Keratinocyte (primary cell): ENCODE measurements around the gene MCF2L2. TPM values are rescaled to one million over a fixed set of nuclear protein-coding genes. Genes with fewer than 3 reads are reported as not detected.

Experiments used
- DNase-seq: peaks from one replicate; pipeline ENCODE4 v3.0.0-alpha.2; 2011; ENCODE audit warnings: low read depth, missing footprints, low spot score
- FAIRE-seq: peaks from 2 replicates; lab custom pipeline; 2011; peaks lifted over from hg19 to GRCh38; lab: Jason Lieb, UNC
- H2AFZ ChIP-seq: 2 replicates; pipeline ENCODE4 v1.6.0; 2012; ENCODE audit warnings: low read length, control low read depth, inconsistent platforms; ENCODE audit not compliant: control insufficient read depth
- H3K27ac ChIP-seq: 2 replicates; pipeline ENCODE4 v1.5.1; 2011; ENCODE audit warnings: low read length; ENCODE audit not compliant: control insufficient read depth, insufficient read depth
- H3K27me3 ChIP-seq: 3 replicates; pipeline ENCODE4 v1.6.0; 2011; ENCODE audit warnings: low read length; ENCODE audit not compliant: control insufficient read depth, insufficient read depth; ENCODE audit errors: extremely low read depth
- H3K36me3 ChIP-seq, 2 experiments: 2 replicates in 1 of 2; 3 replicates in 1 of 2; pipeline ENCODE4 v1.5.1; 2011; ENCODE audit warnings: low read length in 2 of 2, mild to moderate bottlenecking in 1 of 2; ENCODE audit not compliant: control insufficient read depth in 2 of 2, insufficient read depth in 2 of 2; ENCODE audit errors: extremely low read depth in 1 of 2
- H3K4me1 ChIP-seq: 3 replicates; pipeline ENCODE4 v1.5.1; 2011; ENCODE audit warnings: low read length; ENCODE audit not compliant: control insufficient read depth, insufficient read depth; ENCODE audit errors: extremely low read depth
- H3K4me2 ChIP-seq: 3 replicates; pipeline ENCODE4 v1.6.0; 2011; ENCODE audit warnings: low read depth, low read length; ENCODE audit not compliant: control insufficient read depth, insufficient read depth; ENCODE audit errors: extremely low read depth
- H3K4me3 ChIP-seq, 3 experiments: fragments of 200-600 bp in 1 of 3; sonication (generic) in 1 of 3; 2 replicates in 2 of 3; 3 replicates in 1 of 3; pipeline ENCODE4 v1.5.1; 2011 to 2016; ENCODE audit warnings: low read length in 3 of 3, mild to moderate bottlenecking in 3 of 3, control low read depth in 2 of 3, inconsistent platforms in 1 of 3, low read depth in 1 of 3, mixed read lengths in 1 of 3, mixed run types in 1 of 3, moderate library complexity in 1 of 3; ENCODE audit not compliant: control insufficient read depth in 2 of 3, insufficient read depth in 2 of 3; ENCODE audit errors: extremely low read depth in 1 of 3
- H3K79me2 ChIP-seq: 2 replicates; pipeline ENCODE4 v1.6.0; 2012; ENCODE audit warnings: low read length; ENCODE audit not compliant: control insufficient read depth, insufficient read depth
- H3K9ac ChIP-seq: 3 replicates; pipeline ENCODE4 v1.6.0; 2011; ENCODE audit warnings: low read length; ENCODE audit not compliant: control insufficient read depth, insufficient read depth; ENCODE audit errors: extremely low read depth
- H3K9me1 ChIP-seq: 3 replicates; pipeline ENCODE4 v1.6.0; 2011; ENCODE audit warnings: low read length; ENCODE audit not compliant: control insufficient read depth, insufficient read depth; ENCODE audit errors: extremely low read depth
- H3K9me3 ChIP-seq: 2 replicates; pipeline ENCODE4 v1.5.1; 2012; ENCODE audit warnings: low read depth, low read length; ENCODE audit not compliant: control insufficient read depth
- H4K20me1 ChIP-seq: 3 replicates; pipeline ENCODE4 v1.6.0; 2011; ENCODE audit warnings: low read length; ENCODE audit not compliant: control insufficient read depth, insufficient read depth; ENCODE audit errors: extremely low read depth
- CTCF ChIP-seq, 3 experiments: IDR thresholded peaks in 1 of 3; conservative IDR thresholded peaks in 1 of 3; optimal IDR thresholded peaks in 1 of 3; 2 replicates in 2 of 3; 3 replicates in 1 of 3; pipeline versions ENCODE3 to v1.5.1; 2011; ENCODE audit warnings: low read length in 3 of 3, mild to moderate bottlenecking in 3 of 3, moderate library complexity in 2 of 3, control low read depth in 1 of 3, inconsistent platforms in 1 of 3; ENCODE audit not compliant: insufficient read depth in 2 of 3; ENCODE audit errors: extremely low read depth in 1 of 3
- EZH2 ChIP-seq: IDR thresholded peaks from one replicate; pipeline ENCODE4 v1.6.1; 2012; ENCODE audit warnings: inconsistent platforms, mild to moderate bottlenecking, low read length, moderate library complexity
- dilution Hi-C: fragments of 300-500 bp; cut with MboI; formaldehyde crosslinking; loops from one replicate; pipeline ENCODE4 v1.7.0; 2020; ENCODE audit warnings: low sequenced_read_pairs; ENCODE audit not compliant: extremely low pct_ligation_motif_present
- polyA plus RNA-seq, 5 experiments: library from polyadenylated mRNA; depleted of rRNA in 3 of 5; stranded (reverse) in 3 of 5; stranded (forward) in 1 of 5; unstranded in 1 of 5; fragments of >200 nt; gene quantifications; 1 replicate in 1 of 5; 2 replicates in 3 of 5; 3 replicates in 1 of 5; pipeline versions ENCODE4 v1.2.1 to v1.2.3, GENCODE V29; 2011 to 2012; ENCODE audit warnings: missing spikeins in 2 of 5, low read depth in 1 of 5, low replicate concordance in 1 of 5

Gene MCF2L2
- polyA plus RNA-seq, 1 donor (not counting 4 experiments of a cell fraction or from before 2014, with no cell fraction given), result 0.26 TPM

- dilution Hi-C loops, result no loop called here
- H3K4me2 ChIP-seq, result no peak overlapping the region
- DNase-seq (no peak), FAIRE-seq (no peak)
- H3K4me1 ChIP-seq, result no peaks in the 10 kb centered on the region
- no peak overlapping the region for H3K9ac ChIP-seq
- no peaks in the 10 kb centered on the region for H4K20me1 ChIP-seq
- no peak overlapping the region for H3K27ac ChIP-seq
- no peak for TF ChIP-seq EZH2
- TF ChIP-seq CTCF (optimal IDR thresholded peaks at IDR 0.05 in 1 of 3, IDR thresholded peaks at IDR 0.05 in 1 of 3, conservative IDR thresholded peaks at IDR 0.05 in 1 of 3; ENCODE audit: extremely low read depth in 1 of 3, insufficient read depth in 2 of 3, low read length in 3 of 3), result no peak
- H2AFZ ChIP-seq, result no peak overlapping the region
- H3K79me2 ChIP-seq, result no peaks in the 10 kb centered on the region
- no peaks in the 10 kb centered on the region for H3K9me3 ChIP-seq
- no peaks in the 10 kb centered on the region for H3K9me1 ChIP-seq
- no peaks in the 10 kb centered on the region for H3K27me3 ChIP-seq
- H3K36me3 ChIP-seq, result no peaks in the 10 kb centered on the region
- H3K4me3 ChIP-seq, result no peak overlapping the region
Measured at GRCh38 chr3:183350164-183350563, 78.3 kb downstream of the MCF2L2 start.

- FAIRE-seq (no peak), DNase-seq (no peak)
- H3K27me3 ChIP-seq, result no peaks in the 10 kb centered on the region
- H3K4me1 ChIP-seq, result no peaks in the 10 kb centered on the region
- no peak overlapping the region for H3K27ac ChIP-seq
- no peaks in the 10 kb centered on the region for H3K36me3 ChIP-seq
- TF ChIP-seq CTCF (optimal IDR thresholded peaks at IDR 0.05 in 1 of 3, IDR thresholded peaks at IDR 0.05 in 1 of 3, conservative IDR thresholded peaks at IDR 0.05 in 1 of 3; ENCODE audit: extremely low read depth in 1 of 3, insufficient read depth in 2 of 3, low read length in 3 of 3), result no peak
- TF ChIP-seq EZH2, result no peak
- no peak overlapping the region for H3K4me2 ChIP-seq
- H3K9me1 ChIP-seq, result no peaks in the 10 kb centered on the region
- H2AFZ ChIP-seq, result no peak overlapping the region
- no peaks in the 10 kb centered on the region for H3K79me2 ChIP-seq
- no peaks in the 10 kb centered on the region for H3K9me3 ChIP-seq
- no peak overlapping the region for H3K9ac ChIP-seq
- H4K20me1 ChIP-seq, result no peaks in the 10 kb centered on the region
- no peak overlapping the region for H3K4me3 ChIP-seq
- dilution Hi-C loops, result no loop called here
Measured at GRCh38 chr3:183349421-183350157, 78.8 kb downstream of the MCF2L2 start.
